Kidney (tissue), 14 donors: ENCODE results near the gene SCAPER. TPM values are rescaled to one million over a fixed set of nuclear protein-coding genes. Genes with fewer than 3 reads are reported as not detected.
"Not testable (repeated sequence)": the region's sequence is repeated elsewhere in the genome, so short reads cannot be mapped to it uniquely, and the experiment has no call there.

ENCODE experiments used
- DNase-seq, 5 donors: peaks; one replicate each; pipeline ENCODE4 v3.0.0-alpha.2; 2013 to 2020
- FAIRE-seq: peaks from 2 replicates; lab custom pipeline; 2012; peaks lifted over from hg19 to GRCh38; lab: Jason Lieb, UNC
- H3K27ac ChIP-seq, 2 donors: one replicate each; pipeline ENCODE4 v1.7.0; 2013; ENCODE audit warnings: low read depth in 2 of 2, low read length in 2 of 2, inconsistent platforms in 1 of 2
- H3K27me3 ChIP-seq: one replicate; pipeline ENCODE4 v1.7.1; 2013; ENCODE audit warnings: low read length, inconsistent platforms; ENCODE audit not compliant: control insufficient read depth, insufficient read depth
- H3K36me3 ChIP-seq, 3 donors: one replicate each; pipeline versions ENCODE4 v1.7.0 to v1.7.1; 2013; ENCODE audit warnings: low read length in 3 of 3, control low read depth in 1 of 3, inconsistent platforms in 1 of 3; ENCODE audit not compliant: insufficient read depth in 3 of 3, control insufficient read depth in 2 of 3
- H3K4me1 ChIP-seq, 3 donors: one replicate each; pipeline versions ENCODE4 v1.7.0 to v1.7.1; 2013; ENCODE audit warnings: low read length in 3 of 3, inconsistent platforms in 1 of 3, low read depth in 1 of 3; ENCODE audit not compliant: control insufficient read depth in 2 of 3, insufficient read depth in 2 of 3
- H3K4me3 ChIP-seq, 3 donors: one replicate each; pipeline versions ENCODE4 v1.7.0 to v1.8.1; 2013; ENCODE audit warnings: low read length in 3 of 3, control low read depth in 1 of 3, inconsistent platforms in 1 of 3
- H3K9ac ChIP-seq, 3 donors: one replicate each; pipeline versions ENCODE4 v1.7.0 to v1.7.1; 2013; ENCODE audit warnings: low read length in 3 of 3, control low read depth in 1 of 3, inconsistent platforms in 1 of 3
- H3K9me3 ChIP-seq, 3 donors: one replicate each; pipeline versions ENCODE4 v1.7.0 to v1.7.1; 2013; ENCODE audit warnings: low read length in 3 of 3, control low read depth in 1 of 3, inconsistent platforms in 1 of 3; ENCODE audit not compliant: control insufficient read depth in 2 of 3, insufficient read depth in 1 of 3
- intact Hi-C: fragments of 100-400 bp; cut with DNase I; formaldehyde crosslinking; loops from one replicate; pipeline ENCODE4 v1.11.1; 2022
- polyA plus RNA-seq: library from polyadenylated mRNA; stranded (reverse); fragments of 350-450 nt; fragmentation: Illumina TruSeq; extraction: RNeasy Lipid Tissue Mini Kit (QIAGEN cat#74804); gene quantifications from one replicate; pipeline ENCODE4 v1.2.3, GENCODE V29; 2014; ENCODE audit warnings: low read depth, low replicate concordance; ENCODE audit not compliant: insufficient read depth
- total RNA-seq: library from RNA; stranded (reverse); fragmentation: NEBNext Ultra II Directional; extraction: Animal tissue kit (Norgen Biotek cat#: 25700); gene quantifications from one replicate; pipeline ENCODE4 v1.2.1, GENCODE V29; 2021
- TF ChIP-seq, protein P1 (sequence below): IDR thresholded peaks from 3 replicates; pipeline ENCODE4 v1.5.1; 2012; ENCODE audit warnings: mild to moderate bottlenecking, moderate library complexity, borderline replicate concordance; ENCODE audit not compliant: insufficient read depth; ENCODE audit errors: extremely low read depth
- donor health status: control.
- donor health status: control.
- donor health status: control.
- donor health status: control.
- donor health status: control.
- donor health status: DM: yes; HTN: yes; CAD: no.
- donor health status: Normal renal cell carcinoma (clear cell type).

SCAPER gene
- total and polyA plus RNA-seq, 2 donors from 2014 or later, result 11.6 to 39.4 TPM

DNA sequence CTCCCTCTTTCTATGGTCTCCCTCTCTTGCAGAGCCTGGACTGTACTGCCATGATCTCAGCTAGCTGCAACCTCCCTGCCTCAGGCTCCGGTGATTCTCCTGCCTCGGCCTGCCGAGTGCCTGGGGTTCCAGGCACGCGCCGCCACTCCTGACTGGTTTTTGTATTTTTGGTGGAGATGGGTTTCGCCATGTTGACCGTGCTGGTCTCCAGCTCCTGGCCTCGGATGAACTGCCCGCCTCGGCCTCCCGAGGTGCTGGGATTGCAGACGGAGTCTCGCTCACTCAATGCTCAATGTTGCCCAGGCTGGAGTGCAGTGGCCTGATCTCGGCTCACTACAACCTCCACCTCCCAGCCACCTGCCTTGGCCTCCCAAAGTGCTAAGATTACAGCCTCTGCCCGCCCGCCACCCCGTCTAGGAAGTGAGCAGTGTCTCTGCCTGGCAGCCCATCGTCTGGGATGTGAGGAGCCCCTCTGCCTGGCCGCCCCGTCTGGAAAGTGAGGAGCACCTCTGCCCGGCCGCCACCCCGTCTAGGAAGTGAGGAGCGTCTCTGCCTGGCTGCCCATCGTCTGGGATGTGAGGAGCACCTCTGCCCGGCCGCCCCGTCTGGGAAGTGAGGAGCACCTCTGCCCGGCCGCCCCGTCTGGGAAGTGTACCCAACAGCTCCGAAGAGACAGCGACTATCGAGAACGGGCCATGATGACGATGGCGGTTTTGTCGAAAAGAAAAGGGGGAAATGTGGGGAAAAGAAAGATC, 5.8 kb downstream of the SCAPER start:
- H3K4me1 ChIP-seq, H3K27ac ChIP-seq, H3K36me3 ChIP-seq, intact Hi-C loops, DNase-seq, H3K27me3 ChIP-seq, H3K4me3 ChIP-seq, FAIRE-seq, H3K9ac ChIP-seq, H3K9me3 ChIP-seq: not testable (repeated sequence)

DNA sequence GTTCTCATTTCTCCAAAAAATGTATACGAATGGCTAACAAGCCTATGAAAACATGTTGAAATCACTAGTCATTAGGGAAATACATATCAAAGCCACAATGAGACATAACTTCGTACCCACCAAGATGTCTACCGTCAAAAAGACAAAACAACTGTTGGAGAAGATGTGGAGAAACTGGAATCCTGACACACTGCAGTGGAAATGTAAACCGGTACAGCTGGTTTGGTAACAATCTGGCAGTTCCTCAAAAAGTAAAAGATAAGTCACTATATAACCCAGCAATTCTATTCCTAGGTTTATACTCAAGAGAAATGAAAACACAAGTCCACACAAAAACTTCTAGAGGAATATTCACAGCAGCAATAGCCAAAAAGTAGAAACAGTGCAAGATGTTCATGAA, 7.0 kb downstream of the SCAPER start:
- no peaks in the 10 kb centered on the region for H3K27me3 ChIP-seq
- TF ChIP-seq, protein P1, sequence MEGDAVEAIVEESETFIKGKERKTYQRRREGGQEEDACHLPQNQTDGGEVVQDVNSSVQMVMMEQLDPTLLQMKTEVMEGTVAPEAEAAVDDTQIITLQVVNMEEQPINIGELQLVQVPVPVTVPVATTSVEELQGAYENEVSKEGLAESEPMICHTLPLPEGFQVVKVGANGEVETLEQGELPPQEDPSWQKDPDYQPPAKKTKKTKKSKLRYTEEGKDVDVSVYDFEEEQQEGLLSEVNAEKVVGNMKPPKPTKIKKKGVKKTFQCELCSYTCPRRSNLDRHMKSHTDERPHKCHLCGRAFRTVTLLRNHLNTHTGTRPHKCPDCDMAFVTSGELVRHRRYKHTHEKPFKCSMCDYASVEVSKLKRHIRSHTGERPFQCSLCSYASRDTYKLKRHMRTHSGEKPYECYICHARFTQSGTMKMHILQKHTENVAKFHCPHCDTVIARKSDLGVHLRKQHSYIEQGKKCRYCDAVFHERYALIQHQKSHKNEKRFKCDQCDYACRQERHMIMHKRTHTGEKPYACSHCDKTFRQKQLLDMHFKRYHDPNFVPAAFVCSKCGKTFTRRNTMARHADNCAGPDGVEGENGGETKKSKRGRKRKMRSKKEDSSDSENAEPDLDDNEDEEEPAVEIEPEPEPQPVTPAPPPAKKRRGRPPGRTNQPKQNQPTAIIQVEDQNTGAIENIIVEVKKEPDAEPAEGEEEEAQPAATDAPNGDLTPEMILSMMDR, result no peak
- H3K27ac ChIP-seq, result no peak overlapping the region
- H3K4me3 ChIP-seq, result no peak overlapping the region
- H3K9ac ChIP-seq, result no peak overlapping the region
- intact Hi-C loops, result no loop called here
- FAIRE-seq (no peak), DNase-seq (no peak)
- peaks cover 0 to 2% (median 0%) of the 10 kb centered on the region in 3 donors for H3K4me1 ChIP-seq
- no peaks in the 10 kb centered on the region for H3K36me3 ChIP-seq
- H3K9me3 ChIP-seq, result peaks cover 0 to 3% (median 0%) of the 10 kb centered on the region in 3 donors

DNA sequence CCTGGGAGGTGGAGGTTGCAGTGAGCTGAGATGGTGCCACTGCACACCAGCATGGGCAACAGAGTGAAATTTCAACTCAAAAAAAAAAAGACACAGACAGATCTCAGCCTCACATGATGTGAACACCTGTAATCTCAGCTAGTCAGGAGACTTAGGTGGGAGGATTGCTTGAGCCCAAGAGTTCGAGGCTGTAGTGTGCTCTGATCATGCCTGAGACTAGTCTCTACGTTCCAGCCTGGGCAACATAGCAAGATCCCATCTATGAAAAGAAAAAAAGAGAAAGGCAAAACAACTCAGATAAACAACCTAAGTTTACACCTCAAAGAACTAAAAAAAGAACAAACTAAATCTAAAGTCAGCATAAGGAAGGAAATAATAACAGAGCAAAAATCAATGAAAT, 11.0 kb downstream of the SCAPER start:
- H3K36me3 ChIP-seq, result no peaks in the 10 kb centered on the region
- no peaks in the 10 kb centered on the region for H3K9me3 ChIP-seq
- H3K27ac ChIP-seq, result no peak overlapping the region
- FAIRE-seq (no peak), DNase-seq (no peak)
- H3K4me1 ChIP-seq, result no peaks in the 10 kb centered on the region
- H3K27me3 ChIP-seq, result no peaks in the 10 kb centered on the region
- intact Hi-C loops, result no loop called here
- H3K9ac ChIP-seq, result no peak overlapping the region
- TF ChIP-seq, protein P1, result no peak
- no peak overlapping the region for H3K4me3 ChIP-seq

DNA sequence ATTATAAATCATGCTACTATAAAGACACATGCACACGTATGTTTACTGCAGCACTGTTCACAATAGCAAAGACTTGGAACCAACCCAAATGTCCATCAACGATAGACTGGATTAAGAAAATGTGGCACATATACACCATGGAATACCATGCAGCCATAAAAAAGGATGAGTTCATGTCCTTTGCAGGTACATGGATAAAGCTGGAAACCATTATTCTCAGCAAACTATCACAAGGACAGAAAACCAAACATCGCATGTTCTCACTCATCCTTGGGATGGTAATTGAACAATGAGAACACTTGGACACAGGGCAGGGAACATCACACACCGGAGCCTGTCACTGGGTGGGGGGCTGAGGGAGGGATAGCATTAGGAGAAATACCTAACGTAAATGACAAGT, 12.3 kb downstream of the SCAPER start:
- intact Hi-C loops, FAIRE-seq, H3K36me3 ChIP-seq, H3K27me3 ChIP-seq, DNase-seq, H3K4me3 ChIP-seq, H3K9me3 ChIP-seq, H3K27ac ChIP-seq, H3K4me1 ChIP-seq, H3K9ac ChIP-seq: not testable (repeated sequence)

DNA sequence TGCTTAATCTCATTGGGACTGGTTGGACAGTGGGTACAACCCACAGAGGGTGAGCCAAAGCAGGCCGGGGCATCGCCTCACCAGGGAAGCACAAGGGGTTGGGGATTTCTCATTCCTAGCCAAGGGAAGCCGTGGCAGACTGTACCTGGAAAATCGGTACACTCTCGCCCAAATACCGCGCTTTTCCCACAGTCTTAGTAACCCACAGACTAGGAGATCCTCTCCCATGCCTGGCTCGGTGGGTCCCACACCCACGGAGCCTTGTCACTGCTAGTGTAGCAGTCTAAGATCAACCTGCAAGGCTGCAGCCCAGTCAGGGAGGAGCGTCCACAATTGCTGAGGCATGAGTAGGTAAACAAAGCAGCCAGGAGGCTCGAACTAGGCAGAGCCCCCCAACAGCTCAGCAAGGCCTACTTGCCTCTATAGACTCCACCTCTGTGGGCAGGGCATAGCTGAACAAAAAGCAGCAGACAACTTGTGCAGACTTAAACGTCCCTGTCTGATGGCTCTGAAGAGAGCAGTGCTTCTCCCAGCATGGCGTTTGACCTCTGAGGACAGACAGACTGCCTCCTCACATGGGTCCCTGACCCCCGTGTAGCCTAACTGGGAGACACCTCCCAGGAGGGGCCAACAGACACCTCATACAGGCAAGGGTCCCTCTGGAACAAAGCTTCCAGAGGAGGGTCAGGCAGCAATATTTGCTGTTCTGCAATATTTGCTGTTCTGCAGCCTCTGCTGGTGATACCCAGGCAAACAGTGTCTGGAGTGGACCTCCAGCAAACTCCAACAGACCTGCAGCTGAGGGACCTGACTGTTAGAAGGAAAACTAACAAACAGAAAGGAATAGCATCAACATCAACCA, 17.6 kb downstream of the SCAPER start:
- H3K27me3 ChIP-seq, H3K4me1 ChIP-seq, H3K9me3 ChIP-seq, FAIRE-seq, DNase-seq, H3K9ac ChIP-seq, H3K27ac ChIP-seq, H3K36me3 ChIP-seq, intact Hi-C loops, H3K4me3 ChIP-seq: not testable (repeated sequence)
